Vagina (tissue), 2 donors: ENCODE data around the gene RTRAF.

Source experiments
- CTCF ChIP-seq, 3 experiments: fragments of 450-650 bp in 2 of 3; fragments of 200-600 bp in 1 of 3; sonication (generic) in 1 of 3; IDR thresholded peaks; one replicate each; pipeline ENCODE4 v1.5.1; 2017 to 2019; ENCODE audit warnings: antibody characterized with exemption in 3 of 3, mild to moderate bottlenecking in 2 of 3, moderate library complexity in 2 of 3
- POLR2A ChIP-seq, 2 donors: fragments of 450-650 bp; IDR thresholded peaks; one replicate each; pipeline ENCODE4 v1.6.1; 2017; ENCODE audit warnings: antibody characterized with exemption in 2 of 2, mild to moderate bottlenecking in 2 of 2, moderate library complexity in 2 of 2

- no peak for TF ChIP-seq CTCF (IDR thresholded peaks at IDR 0.05)
- TF ChIP-seq POLR2A (IDR thresholded peaks at IDR 0.05), result no peak
Observed at GRCh38 chr14:52007211-52007610, 17.9 kb downstream of the RTRAF start.
